Neutrophil (primary cell): ENCODE measurements around the gene RMDN2.

Source experiments
- H3K27ac ChIP-seq: fragments of 200-600 bp; sonication (generic); 2 replicates; pipeline ENCODE4 v1.5.1; 2016; ENCODE audit warnings: mild to moderate bottlenecking, moderate library complexity
- H3K27me3 ChIP-seq: fragments of 200-600 bp; sonication (generic); 2 replicates; pipeline ENCODE4 v1.6.0; 2016; ENCODE audit warnings: mild to moderate bottlenecking
- H3K36me3 ChIP-seq: fragments of 200-600 bp; sonication (generic); 2 replicates; pipeline ENCODE4 v1.5.1; 2017
- H3K4me1 ChIP-seq, 2 experiments: fragments of 200-600 bp in 1 of 2; sonication (generic) in 1 of 2; 1 replicate in 1 of 2; 2 replicates in 1 of 2; pipeline versions ENCODE4 v1.5.1 to v1.6.1; 2013 to 2016; ENCODE audit warnings: low read depth in 1 of 2, low read length in 1 of 2, mild to moderate bottlenecking in 1 of 2, moderate library complexity in 1 of 2; ENCODE audit not compliant: control insufficient read depth in 1 of 2, insufficient read depth in 1 of 2
- H3K4me3 ChIP-seq, 2 experiments: fragments of 200-600 bp in 1 of 2; sonication (generic) in 1 of 2; 1 replicate in 1 of 2; 2 replicates in 1 of 2; pipeline ENCODE4 v1.5.1; 2013 to 2016; ENCODE audit warnings: low read depth in 1 of 2, low read length in 1 of 2, mild to moderate bottlenecking in 1 of 2, moderate library complexity in 1 of 2
- H3K9me3 ChIP-seq: fragments of 200-600 bp; sonication (generic); 2 replicates; pipeline ENCODE4 v1.5.1; 2016
- TF ChIP-seq, protein P1 (sequence below): fragments of 200-600 bp; sonication (generic); IDR thresholded peaks from 2 replicates; pipeline ENCODE4 v1.5.1; 2016; ENCODE audit warnings: antibody characterized with exemption

The RMDN2 gene

DNA sequence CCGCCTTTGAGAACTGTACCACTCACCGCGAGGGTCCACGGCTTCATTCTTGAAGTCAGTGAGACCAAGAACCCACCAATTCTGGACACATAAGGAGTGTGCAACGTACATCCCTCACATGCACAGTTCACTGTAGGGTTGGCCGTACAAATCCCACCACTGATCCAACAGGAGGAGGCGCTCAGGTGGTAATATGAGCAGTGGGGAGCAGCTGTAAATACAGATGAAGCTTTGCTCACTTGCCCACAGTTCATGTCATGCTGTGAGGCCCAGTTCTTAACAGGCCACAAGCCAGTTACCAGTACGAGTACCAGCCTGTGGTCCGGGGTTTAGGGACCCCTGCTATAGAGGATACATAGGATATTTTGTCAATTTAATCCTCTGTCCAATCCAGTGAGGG lies 96.5 kb downstream of the RMDN2 start:
- no peaks in the 10 kb centered on the region for H3K36me3 ChIP-seq
- H3K4me1 ChIP-seq: no peaks in the 10 kb centered on the region
- H3K27ac ChIP-seq: no peak overlapping the region
- TF ChIP-seq, protein P1, sequence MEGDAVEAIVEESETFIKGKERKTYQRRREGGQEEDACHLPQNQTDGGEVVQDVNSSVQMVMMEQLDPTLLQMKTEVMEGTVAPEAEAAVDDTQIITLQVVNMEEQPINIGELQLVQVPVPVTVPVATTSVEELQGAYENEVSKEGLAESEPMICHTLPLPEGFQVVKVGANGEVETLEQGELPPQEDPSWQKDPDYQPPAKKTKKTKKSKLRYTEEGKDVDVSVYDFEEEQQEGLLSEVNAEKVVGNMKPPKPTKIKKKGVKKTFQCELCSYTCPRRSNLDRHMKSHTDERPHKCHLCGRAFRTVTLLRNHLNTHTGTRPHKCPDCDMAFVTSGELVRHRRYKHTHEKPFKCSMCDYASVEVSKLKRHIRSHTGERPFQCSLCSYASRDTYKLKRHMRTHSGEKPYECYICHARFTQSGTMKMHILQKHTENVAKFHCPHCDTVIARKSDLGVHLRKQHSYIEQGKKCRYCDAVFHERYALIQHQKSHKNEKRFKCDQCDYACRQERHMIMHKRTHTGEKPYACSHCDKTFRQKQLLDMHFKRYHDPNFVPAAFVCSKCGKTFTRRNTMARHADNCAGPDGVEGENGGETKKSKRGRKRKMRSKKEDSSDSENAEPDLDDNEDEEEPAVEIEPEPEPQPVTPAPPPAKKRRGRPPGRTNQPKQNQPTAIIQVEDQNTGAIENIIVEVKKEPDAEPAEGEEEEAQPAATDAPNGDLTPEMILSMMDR: no peak
- no peaks in the 10 kb centered on the region for H3K9me3 ChIP-seq
- peaks cover 12% of the 10 kb centered on the region for H3K27me3 ChIP-seq
- no peak overlapping the region for H3K4me3 ChIP-seq

DNA sequence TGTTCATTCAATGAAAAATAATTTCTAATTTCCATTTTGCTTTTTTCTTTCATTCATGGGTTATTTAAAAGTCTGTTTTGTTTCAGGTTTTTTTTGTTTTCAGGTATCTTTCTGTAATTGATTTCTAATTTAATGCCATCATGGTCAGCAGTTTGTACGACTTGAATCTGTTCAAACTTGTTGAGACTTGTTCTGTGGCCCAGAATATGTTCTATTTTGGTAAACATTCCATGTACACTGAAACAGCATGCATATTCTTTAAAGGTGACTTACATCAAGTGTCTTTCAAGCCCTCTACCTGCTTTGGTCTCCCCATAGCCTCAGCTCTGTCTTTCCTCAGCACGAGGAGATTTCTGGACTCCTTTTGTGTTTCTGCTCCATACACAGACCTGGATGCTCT lies 101.8 kb downstream of the RMDN2 start:
- H3K9me3 ChIP-seq: no peaks in the 10 kb centered on the region
- H3K27ac ChIP-seq: no peak overlapping the region
- peaks cover 15% of the 10 kb centered on the region for H3K27me3 ChIP-seq
- H3K36me3 ChIP-seq: no peaks in the 10 kb centered on the region
- no peaks in the 10 kb centered on the region for H3K4me1 ChIP-seq
- no peak overlapping the region for H3K4me3 ChIP-seq
- TF ChIP-seq, protein P1: no peak

DNA sequence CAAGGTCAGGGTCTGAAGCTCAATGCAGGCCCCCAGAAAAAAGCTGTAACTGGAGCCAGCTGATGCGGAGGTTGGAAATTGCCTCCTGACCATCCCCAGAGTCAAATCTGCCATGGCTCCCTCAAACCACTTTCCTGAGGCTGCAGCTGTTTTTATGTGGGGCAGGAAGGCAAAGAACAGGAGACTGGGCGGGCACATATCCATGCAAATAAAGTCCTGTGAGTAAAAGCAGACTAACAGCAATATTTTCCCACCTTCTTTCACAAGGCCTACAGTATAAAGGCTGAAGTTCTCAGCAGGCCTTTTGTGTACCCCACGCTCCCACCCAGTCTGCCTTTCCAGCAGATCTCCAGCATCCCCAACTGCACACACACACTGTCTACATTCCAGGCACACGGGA lies 103.7 kb downstream of the RMDN2 start:
- Histone ChIP-seq H3K4me3 (no peak overlapping the region), H3K9me3 (no peaks in the 10 kb centered on the region), H3K27me3 (peaks cover 32% of the 10 kb centered on the region), H3K27ac (no peak overlapping the region), H3K4me1 (no peaks in the 10 kb centered on the region), H3K36me3 (no peaks in the 10 kb centered on the region)
- TF ChIP-seq, protein P1: no peak

DNA sequence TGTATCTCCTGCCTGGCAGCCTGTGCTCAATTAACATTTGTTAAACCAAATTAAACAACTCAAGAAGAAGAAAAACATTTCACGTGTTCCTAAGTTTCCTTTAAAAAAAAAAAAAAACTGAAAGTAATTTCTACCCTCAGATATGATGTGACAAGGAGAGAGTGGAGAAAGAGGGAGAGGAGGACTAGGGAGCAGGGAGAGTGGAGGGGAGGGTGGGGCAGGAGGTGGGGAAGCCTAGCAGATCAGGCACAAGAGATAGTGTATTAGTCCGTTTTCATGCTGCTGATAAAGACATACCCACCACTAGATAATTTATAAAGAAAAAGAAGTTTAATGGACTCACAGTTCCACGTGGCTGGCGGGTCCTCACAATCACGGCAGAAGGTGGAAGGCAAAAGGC lies 104.4 kb downstream of the RMDN2 start:
- H3K9me3 ChIP-seq: no peaks in the 10 kb centered on the region
- TF ChIP-seq, protein P1: no peak
- no peak overlapping the region for H3K27ac ChIP-seq
- H3K4me1 ChIP-seq: no peaks in the 10 kb centered on the region
- H3K4me3 ChIP-seq: no peak overlapping the region
- peaks cover 39% of the 10 kb centered on the region for H3K27me3 ChIP-seq
- no peaks in the 10 kb centered on the region for H3K36me3 ChIP-seq

DNA sequence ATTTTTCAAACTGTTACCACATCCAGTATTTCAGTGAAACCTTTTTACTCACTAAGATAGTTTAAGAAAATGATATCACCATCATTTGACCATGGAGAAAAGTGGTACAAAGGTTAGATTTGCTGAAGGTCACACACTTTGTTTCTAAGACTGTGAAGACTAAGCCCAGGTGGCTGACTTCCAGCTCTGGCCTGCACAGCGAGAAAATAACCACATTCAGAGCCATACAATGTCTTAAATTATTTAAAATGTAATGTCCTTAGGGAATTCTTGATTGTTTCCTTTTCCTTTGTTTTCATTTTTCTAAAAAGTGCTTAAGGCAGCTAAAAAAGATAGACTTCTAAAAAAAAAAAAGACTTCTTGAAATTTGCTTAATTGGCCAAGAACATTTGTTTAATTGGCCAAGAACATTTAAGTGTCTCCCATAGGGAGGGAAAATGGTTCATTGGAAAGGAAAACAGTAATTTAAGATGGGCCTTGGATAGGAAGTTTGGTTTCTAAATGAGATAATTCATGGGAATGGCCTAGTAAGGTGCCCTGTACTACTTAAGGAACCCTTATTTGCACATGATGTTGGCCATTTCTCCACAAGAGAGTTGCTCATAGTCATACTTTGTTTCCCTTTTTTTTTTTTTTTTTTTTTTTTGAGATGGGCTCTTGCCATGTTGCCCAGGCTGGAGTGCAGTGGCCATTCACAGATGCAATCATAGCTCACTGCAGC lies 105.7 kb downstream of the RMDN2 start:
- Histone ChIP-seq H3K36me3 (no peaks in the 10 kb centered on the region), H3K27ac (no peak overlapping the region), H3K4me3 (no peak overlapping the region), H3K4me1 (no peaks in the 10 kb centered on the region), H3K9me3 (no peaks in the 10 kb centered on the region), H3K27me3 (peaks cover 41% of the 10 kb centered on the region)
- TF ChIP-seq, protein P1: no peak
